ENCODE measurements around the gene ADGRL1. TPM values are rescaled to one million over a fixed set of nuclear protein-coding genes. Genes with fewer than 3 reads are reported as not detected.

ADGRL1 gene
- total RNA-seq, 1 experiment from 2014 or later = 117 TPM

DNA sequence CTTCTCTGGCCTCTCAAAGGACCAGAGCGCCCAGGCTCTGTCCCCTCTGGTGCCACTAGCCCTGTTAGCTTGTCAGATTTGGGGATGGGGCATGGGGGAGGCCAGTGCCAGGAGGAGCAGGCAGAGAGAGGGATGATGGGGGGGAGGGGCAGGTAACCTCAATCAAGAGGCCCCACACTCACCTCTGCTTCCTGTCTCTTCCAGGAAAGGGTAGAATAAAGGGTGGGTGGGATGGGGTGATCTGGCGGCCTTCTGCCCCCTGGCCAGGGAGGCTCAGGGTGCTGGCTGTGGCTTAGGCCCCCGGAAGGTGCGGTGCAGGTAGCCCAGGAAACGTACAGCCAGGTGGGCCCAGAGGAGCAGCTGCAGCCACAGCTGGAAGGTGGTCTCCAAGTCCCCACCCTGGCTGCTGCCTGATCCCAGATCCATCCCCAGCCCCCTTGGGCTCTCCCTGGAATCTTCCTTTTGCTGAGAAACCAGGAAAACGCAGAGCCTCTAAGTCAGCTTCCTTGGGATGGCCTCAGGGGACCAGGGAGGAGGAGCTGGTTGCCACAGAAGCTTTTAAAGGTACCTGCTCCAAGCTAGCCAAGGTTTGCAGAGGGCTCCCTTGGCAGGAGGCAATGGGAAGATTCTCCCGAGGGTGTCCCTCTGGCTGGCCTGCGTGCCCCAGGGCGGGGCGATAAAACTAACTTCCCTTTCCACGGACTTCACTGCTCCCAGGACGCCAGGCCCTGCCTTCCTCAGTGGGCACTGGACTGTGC lies 93.7 kb downstream of the ADGRL1 start:
- Histone ChIP-seq H3K79me2 (ENCODE audit: insufficient read depth, low read length) (peaks cover 2% of the 10 kb centered on the region; the same call in 1 of the 2 replicates), H3K9ac (ENCODE audit: extremely low read depth, insufficient read length, low read length) (no peak overlapping the region)

More for the DNA sequence above, 93.7 kb downstream of the ADGRL1 start:
- H2BK12ac ChIP-seq (ENCODE audit: insufficient read length, low read depth, low read length) = peak overlapping the region; percentile 75
- no peak overlapping the region for H3K4me2 ChIP-seq (ENCODE audit: insufficient read depth, insufficient read length, low read length)
- no peak overlapping the region for H3K56ac ChIP-seq (ENCODE audit: insufficient read length, low read depth, low read length)
- H3K18ac ChIP-seq (ENCODE audit: insufficient read length, low read depth, low read length) = no peak overlapping the region
- no peak overlapping the region for H4K5ac ChIP-seq (ENCODE audit: insufficient read length, low read depth, low read length)
- H3K27ac Mint-ChIP-seq = peak overlapping the region; percentile 61 to 86 (median 79); a peak in 2 of 7 replicates
- no peak overlapping the region for H3T11ph ChIP-seq (ENCODE audit: low read length)
- H2AFZ ChIP-seq (ENCODE audit: low read length) = no peak overlapping the region
- no peaks in the 10 kb centered on the region for H3K9me3 ChIP-seq (ENCODE audit: control insufficient read depth, low read depth, low read length)
- no peak overlapping the region for H2BK15ac ChIP-seq (ENCODE audit: low read depth, low read length)
- no peak overlapping the region for H3K4ac ChIP-seq (ENCODE audit: low read depth, low read length)
- no peaks in the 10 kb centered on the region for H4K20me1 ChIP-seq (ENCODE audit: control insufficient read depth, insufficient read depth, insufficient read length)
- DNase-seq = no peak
- no peak overlapping the region for H3K27ac ChIP-seq (ENCODE audit: insufficient read length, low read depth, low read length)
- H2BK120ac ChIP-seq (ENCODE audit: low read depth, low read length, poor library complexity, severe bottlenecking) = no peak overlapping the region
- no peak overlapping the region for H2BK5ac ChIP-seq (ENCODE audit: insufficient read length, low read length)
- peak overlapping the region; percentile 50 for H3K14ac ChIP-seq (ENCODE audit: insufficient read depth, low read length)
- no peak overlapping the region for H3K23ac ChIP-seq (ENCODE audit: insufficient read length, low read depth, low read length)
- WGBS (ENCODE audit: extremely low coverage, insufficient read length, low lambda C conversion rate) = no CpG with 5 or more reads among the region's 12 CpGs
- no peaks in the 10 kb centered on the region; a peak in 1 of 7 replicates for H3K36me3 Mint-ChIP-seq (ENCODE audit: insufficient read depth in 1 of 3, low read depth in 3 of 3)
- no peak overlapping the region for H3K4me3 Mint-ChIP-seq
- peaks cover 9% of the 10 kb centered on the region; the same call in 1 of the 2 replicates for H3K4me1 ChIP-seq (ENCODE audit: insufficient read depth, low read length)
- no peak overlapping the region for H4K91ac ChIP-seq (ENCODE audit: insufficient read length, low read depth, low read length)
- peaks cover 2% of the 10 kb centered on the region; the same call in 1 of the 2 replicates for H3K27me3 Mint-ChIP-seq (ENCODE audit: low read depth)
- no peaks in the 10 kb centered on the region for H3K79me1 ChIP-seq (ENCODE audit: insufficient read depth, low read depth, low read length, poor library complexity, severe bottlenecking)
- no peak overlapping the region for H4K8ac ChIP-seq (replicated peaks; ENCODE audit: insufficient read length, low read depth, low read length)
- peaks cover 31 to 34% of the 10 kb centered on the region in 2 experiments for H3K4me1 Mint-ChIP-seq
- no peak overlapping the region for H2BK20ac ChIP-seq (ENCODE audit: low read depth, low read length, poor library complexity, severe bottlenecking)
- no peak overlapping the region for H2AK5ac ChIP-seq (ENCODE audit: insufficient read length, low read length)
- no peaks in the 10 kb centered on the region; the same call in 1 of the 2 replicates for H3K27me3 ChIP-seq (ENCODE audit: insufficient read depth, low read length)
- no peaks in the 10 kb centered on the region for H3K9me3 Mint-ChIP-seq
- H3K23me2 ChIP-seq (ENCODE audit: insufficient read length, low read depth, low read length, poor library complexity, severe bottlenecking) = peaks cover 8% of the 10 kb centered on the region
- TF ChIP-seq, protein P1, sequence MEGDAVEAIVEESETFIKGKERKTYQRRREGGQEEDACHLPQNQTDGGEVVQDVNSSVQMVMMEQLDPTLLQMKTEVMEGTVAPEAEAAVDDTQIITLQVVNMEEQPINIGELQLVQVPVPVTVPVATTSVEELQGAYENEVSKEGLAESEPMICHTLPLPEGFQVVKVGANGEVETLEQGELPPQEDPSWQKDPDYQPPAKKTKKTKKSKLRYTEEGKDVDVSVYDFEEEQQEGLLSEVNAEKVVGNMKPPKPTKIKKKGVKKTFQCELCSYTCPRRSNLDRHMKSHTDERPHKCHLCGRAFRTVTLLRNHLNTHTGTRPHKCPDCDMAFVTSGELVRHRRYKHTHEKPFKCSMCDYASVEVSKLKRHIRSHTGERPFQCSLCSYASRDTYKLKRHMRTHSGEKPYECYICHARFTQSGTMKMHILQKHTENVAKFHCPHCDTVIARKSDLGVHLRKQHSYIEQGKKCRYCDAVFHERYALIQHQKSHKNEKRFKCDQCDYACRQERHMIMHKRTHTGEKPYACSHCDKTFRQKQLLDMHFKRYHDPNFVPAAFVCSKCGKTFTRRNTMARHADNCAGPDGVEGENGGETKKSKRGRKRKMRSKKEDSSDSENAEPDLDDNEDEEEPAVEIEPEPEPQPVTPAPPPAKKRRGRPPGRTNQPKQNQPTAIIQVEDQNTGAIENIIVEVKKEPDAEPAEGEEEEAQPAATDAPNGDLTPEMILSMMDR (conservative IDR thresholded peaks at IDR 0.05) = no peak

Measured in H9 (cell line).